GM10266 (cell line): ENCODE data around the gene NRN1L.
A peak's percentile ranks its signal among the peaks of the same experiment; 100 is the strongest.

ENCODE experiments used
- DNase-seq: peaks from one replicate; pipeline ENCODE4 v3.0.0; 2012; ENCODE audit errors: extremely low spot score
- CTCF ChIP-seq: IDR thresholded peaks from 2 replicates; pipeline ENCODE4 v1.5.1; 2012; ENCODE audit warnings: mild to moderate bottlenecking, low read depth; ENCODE audit not compliant: control insufficient read depth, insufficient read depth; ENCODE audit errors: missing control alignments

NRN1L gene

DNA sequence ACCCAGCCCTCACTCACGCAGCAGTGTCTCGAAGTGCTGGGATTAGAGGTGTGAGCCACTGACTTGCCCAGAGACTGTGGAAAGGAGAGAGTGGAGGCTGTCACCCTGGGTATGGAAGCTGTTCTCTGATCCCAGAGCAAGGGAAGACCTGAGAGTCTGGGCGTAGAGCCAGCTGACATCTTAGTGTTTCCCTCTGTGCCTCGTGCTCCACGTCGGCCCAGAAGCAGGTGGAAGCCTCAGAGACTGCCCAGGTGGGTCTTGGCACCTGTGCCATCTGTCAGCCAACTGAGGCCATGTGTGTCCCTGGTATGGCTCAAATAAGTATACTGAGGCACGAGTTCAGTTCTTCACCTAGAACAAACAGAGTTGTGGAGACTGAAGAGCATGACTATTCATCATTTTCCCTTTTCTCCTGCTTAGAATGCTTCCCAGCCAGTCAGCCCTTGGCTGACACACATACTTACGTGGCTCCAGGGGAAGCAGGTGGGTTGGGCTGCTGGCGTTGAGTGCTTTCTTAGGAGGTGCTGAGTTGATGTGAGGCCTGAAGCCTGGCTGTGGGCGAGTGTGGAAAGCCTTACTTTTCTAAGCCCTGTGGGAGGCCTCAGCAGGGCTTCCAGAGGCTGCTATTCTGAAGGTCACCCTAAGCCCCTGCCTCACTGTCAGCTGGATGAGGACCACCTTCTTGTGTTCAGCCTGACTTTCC, 38.9 kb downstream of the NRN1L start:
- DNase-seq = no peak
- no peak for TF ChIP-seq CTCF

DNA sequence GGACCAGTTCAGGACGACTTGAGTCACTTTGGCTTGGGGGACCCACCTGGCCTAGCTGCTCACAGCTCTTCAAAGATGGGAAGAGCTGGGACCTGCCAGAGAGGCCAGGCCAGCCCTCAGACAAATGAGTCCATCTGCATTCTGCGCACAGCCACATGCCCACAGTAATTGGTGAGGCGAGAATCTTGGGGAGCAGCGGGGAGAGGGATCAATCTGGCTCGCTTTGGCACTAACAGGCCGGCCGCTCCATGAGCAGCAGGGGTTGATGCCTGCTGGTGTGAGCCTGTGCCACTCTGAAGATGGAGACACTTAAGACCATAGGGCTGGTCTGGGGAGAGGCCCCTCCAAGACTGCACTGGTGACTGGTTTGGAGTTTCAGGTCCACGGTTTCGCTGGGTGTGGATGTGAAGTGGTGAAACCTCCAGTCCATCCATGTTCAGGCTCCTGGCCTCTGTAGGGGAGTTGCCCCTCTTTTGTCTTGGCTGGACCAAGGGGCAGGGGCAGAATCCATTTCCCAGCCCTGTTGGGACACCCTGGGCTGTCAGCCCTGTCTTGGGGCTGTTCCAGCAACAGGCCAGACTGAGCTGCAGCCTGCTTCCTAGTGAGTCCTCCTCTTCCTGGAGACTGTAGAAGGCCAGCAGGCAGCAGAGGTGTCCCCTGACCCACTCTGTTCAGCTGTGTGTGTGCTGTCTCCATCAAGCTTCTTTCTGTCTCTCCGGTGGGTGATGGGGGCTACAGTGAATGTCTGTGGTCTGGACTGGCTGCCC, 39.6 kb downstream of the NRN1L start:
- DNase-seq = no peak
- TF ChIP-seq CTCF = no peak

DNA sequence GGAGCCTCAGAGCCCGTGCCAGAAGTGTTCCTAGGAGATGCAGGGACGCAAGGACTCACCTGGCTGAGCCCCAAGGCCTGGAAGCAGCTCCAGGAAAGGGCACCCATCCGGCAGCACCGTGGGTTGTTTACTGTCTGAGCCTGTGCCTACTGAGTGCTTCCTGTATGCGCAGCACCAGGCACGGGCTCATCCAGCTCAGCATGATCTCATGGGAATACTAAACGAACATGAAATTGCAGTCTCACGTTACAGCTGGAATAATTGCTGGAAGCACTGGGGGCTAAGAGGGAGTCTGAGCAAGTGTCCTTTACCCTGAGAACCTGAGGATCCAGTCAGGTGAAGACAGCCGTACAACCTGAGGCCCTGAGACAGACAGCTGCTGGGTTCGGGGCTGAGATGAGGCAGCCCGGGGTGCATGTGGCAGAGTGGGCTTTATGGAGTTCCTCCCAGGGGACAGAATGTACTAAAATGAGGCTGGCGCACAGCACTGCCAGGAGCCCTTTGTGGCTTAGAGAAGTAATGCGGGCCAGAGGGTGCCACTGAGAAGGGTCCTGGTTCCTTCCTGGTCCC, 41.6 kb downstream of the NRN1L start:
- DNase-seq = no peak
- TF ChIP-seq CTCF = no peak

DNA sequence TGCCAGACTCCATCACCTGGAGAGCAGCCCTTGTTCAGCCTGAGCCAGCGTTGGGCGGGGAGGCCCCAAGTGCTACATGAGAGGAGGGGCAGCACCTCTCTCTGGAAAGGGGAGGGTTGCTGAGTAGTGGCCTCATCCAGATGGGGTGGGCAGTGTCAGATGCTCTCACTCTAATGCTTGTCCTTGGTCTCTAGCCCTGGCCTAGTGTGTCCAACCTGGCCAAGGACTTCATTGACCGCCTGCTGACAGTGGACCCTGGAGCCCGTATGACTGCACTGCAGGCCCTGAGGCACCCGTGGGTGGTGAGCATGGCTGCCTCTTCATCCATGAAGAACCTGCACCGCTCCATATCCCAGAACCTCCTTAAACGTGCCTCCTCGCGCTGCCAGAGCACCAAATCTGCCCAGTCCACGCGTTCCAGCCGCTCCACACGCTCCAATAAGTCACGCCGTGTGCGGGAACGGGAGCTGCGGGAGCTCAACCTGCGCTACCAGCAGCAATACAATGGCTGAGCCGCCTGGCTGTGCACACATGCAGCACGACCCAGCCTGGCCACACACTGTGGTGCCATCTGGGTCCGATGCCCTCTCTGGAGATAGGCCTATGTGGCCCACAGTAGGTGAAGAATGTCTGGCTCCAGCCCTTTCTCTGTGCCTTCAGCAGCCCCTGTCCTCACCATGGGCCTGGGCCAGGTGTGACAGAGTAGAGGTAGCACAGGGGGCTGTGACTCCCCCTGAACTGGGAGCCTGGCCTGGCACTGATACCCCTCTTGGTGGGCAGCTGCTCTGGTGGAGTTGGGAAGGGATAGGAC, 42.7 kb downstream of the NRN1L start:
- no peak for TF ChIP-seq CTCF
- no peak for DNase-seq

- TF ChIP-seq CTCF = no peak
- DNase-seq = no peak
Measured at GRCh38 chr16:67928147-67928546, 43.5 kb downstream of the NRN1L start.

GRCh38 chr16:67928561-67929364, 44.1 kb downstream of the NRN1L start:
- peak; percentile 97 for TF ChIP-seq CTCF
- peak; percentile 81 for DNase-seq
